Panc1 (cell line): ENCODE measurements around the gene CA5A.

Experiments
- POLR2AphosphoS5 ChIP-seq: IDR thresholded peaks from 2 replicates; pipeline ENCODE4 v1.6.1; 2012; ENCODE audit warnings: mild to moderate bottlenecking, low read depth, low read length, moderate library complexity
- TF ChIP-seq, protein P1 (sequence below): fragments of 450-650 bp; IDR thresholded peaks from 2 replicates; pipeline ENCODE4 v1.5.1; 2017; ENCODE audit warnings: mild to moderate bottlenecking
- TF ChIP-seq, protein P2 (sequence below), 2 experiments: IDR thresholded peaks; 2 replicates each; pipeline ENCODE4 v1.6.1; 2011 to 2012; ENCODE audit warnings: low read depth in 2 of 2, control low read depth in 1 of 2, low read length in 1 of 2, mild to moderate bottlenecking in 1 of 2, moderate library complexity in 1 of 2; ENCODE audit not compliant: insufficient read depth in 1 of 2

DNA sequence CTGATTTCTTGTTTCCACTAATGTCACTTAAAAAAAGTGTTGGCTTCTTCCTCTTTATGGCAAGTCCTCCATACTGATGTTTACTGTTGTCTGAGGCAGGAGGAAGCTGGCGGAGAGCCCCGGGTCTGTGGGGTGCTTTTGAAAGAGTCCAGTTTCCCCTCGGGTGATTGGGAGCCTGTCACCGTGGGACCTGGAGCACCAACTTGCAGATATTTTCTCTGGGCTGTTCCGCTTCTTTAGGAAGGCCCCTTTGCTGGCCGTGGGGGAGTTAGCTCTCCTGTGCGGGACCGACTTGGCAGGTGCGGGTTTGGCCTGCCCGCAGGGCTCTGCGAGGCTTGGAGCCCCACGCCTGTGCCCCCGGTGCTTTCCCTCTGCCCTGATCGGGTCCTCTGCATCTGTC lies 18.0 kb upstream of the CA5A start:
- TF ChIP-seq, protein P1, sequence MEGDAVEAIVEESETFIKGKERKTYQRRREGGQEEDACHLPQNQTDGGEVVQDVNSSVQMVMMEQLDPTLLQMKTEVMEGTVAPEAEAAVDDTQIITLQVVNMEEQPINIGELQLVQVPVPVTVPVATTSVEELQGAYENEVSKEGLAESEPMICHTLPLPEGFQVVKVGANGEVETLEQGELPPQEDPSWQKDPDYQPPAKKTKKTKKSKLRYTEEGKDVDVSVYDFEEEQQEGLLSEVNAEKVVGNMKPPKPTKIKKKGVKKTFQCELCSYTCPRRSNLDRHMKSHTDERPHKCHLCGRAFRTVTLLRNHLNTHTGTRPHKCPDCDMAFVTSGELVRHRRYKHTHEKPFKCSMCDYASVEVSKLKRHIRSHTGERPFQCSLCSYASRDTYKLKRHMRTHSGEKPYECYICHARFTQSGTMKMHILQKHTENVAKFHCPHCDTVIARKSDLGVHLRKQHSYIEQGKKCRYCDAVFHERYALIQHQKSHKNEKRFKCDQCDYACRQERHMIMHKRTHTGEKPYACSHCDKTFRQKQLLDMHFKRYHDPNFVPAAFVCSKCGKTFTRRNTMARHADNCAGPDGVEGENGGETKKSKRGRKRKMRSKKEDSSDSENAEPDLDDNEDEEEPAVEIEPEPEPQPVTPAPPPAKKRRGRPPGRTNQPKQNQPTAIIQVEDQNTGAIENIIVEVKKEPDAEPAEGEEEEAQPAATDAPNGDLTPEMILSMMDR = no peak
- no peak for TF ChIP-seq POLR2AphosphoS5
- TF ChIP-seq, protein P2, sequence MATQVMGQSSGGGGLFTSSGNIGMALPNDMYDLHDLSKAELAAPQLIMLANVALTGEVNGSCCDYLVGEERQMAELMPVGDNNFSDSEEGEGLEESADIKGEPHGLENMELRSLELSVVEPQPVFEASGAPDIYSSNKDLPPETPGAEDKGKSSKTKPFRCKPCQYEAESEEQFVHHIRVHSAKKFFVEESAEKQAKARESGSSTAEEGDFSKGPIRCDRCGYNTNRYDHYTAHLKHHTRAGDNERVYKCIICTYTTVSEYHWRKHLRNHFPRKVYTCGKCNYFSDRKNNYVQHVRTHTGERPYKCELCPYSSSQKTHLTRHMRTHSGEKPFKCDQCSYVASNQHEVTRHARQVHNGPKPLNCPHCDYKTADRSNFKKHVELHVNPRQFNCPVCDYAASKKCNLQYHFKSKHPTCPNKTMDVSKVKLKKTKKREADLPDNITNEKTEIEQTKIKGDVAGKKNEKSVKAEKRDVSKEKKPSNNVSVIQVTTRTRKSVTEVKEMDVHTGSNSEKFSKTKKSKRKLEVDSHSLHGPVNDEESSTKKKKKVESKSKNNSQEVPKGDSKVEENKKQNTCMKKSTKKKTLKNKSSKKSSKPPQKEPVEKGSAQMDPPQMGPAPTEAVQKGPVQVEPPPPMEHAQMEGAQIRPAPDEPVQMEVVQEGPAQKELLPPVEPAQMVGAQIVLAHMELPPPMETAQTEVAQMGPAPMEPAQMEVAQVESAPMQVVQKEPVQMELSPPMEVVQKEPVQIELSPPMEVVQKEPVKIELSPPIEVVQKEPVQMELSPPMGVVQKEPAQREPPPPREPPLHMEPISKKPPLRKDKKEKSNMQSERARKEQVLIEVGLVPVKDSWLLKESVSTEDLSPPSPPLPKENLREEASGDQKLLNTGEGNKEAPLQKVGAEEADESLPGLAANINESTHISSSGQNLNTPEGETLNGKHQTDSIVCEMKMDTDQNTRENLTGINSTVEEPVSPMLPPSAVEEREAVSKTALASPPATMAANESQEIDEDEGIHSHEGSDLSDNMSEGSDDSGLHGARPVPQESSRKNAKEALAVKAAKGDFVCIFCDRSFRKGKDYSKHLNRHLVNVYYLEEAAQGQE (IDR thresholded peaks at IDR 0.05; ENCODE audit: insufficient read depth in 1 of 2, low read depth in 2 of 2, low read length in 1 of 2) = no peak
